ENCODE data around the gene ADAMTSL3.
A peak's percentile ranks its signal among the peaks of the same experiment; 100 is the strongest.

Gene ADAMTSL3

DNA sequence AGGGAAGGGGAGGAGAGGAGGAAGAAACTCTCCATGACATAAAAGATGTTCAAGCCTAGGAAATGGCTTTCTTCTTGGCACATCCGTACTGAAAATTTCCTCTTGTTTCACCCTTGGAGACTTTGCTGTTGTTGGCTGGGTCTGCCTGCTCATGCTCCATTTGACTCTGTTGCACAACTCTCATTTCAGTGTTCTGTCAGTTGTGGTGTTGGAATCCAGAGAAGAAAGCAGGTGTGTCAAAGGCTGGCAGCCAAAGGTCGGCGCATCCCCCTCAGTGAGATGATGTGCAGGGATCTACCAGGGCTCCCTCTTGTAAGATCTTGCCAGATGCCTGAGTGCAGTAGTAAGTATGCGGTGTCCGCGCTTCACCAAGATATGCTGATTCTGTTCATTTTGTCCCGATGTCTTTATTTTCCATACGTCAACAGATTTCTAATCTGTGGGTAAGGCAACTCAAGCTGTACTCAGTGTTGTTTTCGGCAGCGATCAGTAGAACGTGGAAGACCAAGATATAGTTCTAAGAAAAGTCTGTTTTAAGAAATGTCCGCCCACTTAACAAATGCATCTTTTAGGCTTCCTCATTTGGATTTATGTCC, 316.5 kb downstream of the ADAMTSL3 start:
- TF ChIP-seq, protein P1, sequence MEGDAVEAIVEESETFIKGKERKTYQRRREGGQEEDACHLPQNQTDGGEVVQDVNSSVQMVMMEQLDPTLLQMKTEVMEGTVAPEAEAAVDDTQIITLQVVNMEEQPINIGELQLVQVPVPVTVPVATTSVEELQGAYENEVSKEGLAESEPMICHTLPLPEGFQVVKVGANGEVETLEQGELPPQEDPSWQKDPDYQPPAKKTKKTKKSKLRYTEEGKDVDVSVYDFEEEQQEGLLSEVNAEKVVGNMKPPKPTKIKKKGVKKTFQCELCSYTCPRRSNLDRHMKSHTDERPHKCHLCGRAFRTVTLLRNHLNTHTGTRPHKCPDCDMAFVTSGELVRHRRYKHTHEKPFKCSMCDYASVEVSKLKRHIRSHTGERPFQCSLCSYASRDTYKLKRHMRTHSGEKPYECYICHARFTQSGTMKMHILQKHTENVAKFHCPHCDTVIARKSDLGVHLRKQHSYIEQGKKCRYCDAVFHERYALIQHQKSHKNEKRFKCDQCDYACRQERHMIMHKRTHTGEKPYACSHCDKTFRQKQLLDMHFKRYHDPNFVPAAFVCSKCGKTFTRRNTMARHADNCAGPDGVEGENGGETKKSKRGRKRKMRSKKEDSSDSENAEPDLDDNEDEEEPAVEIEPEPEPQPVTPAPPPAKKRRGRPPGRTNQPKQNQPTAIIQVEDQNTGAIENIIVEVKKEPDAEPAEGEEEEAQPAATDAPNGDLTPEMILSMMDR (IDR thresholded peaks at IDR 0.05; ENCODE audit: low read depth, low read length, missing control alignments), result no peak
- no peak for DNase-seq (ENCODE audit: extremely low read depth, low read depth)
- H3K4me3 ChIP-seq (replicated peaks; ENCODE audit: low read depth, low read length), result no peak overlapping the region

DNA sequence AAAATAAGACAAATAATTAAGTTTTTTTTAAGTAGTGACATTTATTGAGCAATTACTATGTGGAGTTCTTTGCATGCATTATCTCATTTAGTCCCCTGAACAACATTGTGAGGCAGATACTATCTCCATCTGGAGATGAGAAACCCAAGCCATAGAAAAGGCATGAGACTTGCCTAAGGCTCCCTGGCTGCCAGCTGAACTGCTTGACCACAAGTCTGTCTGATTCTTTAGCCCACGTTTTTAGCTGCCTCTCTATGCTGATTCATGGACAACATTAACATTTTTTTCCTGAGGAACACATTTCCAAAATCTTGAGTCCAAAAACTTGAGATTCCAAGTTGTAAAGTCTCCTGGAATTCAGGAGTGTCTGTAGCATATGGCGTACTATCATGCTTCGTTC, 318.1 kb downstream of the ADAMTSL3 start:
- DNase-seq (ENCODE audit: extremely low read depth, low read depth), result peak; percentile 2
- H3K4me3 ChIP-seq (replicated peaks; ENCODE audit: low read depth, low read length), result no peak overlapping the region
- TF ChIP-seq, protein P1 (IDR thresholded peaks at IDR 0.05; ENCODE audit: low read depth, low read length, missing control alignments), result no peak

DNA sequence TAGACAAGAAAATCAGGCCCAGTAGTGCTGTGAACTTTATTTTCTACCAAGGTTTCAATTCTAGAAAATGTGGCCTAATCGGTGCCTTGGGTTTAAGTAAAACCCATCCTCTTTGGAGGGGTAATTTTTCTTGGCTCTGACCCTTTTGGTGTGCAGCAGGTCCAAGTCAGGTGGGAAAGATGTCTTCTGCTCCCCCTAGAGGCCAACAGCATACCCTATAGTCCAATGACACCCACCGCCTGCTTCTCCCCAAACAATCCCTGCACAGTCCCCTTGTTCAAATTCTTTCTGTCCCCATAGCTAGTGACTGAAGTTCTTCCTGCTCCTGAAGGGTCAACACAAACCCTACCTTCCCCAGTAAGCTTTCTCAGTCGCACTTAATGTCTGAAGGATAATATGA, 319.9 kb downstream of the ADAMTSL3 start:
- H3K4me3 ChIP-seq (replicated peaks; ENCODE audit: low read depth, low read length), result no peak overlapping the region
- no peak for DNase-seq (ENCODE audit: extremely low read depth, low read depth)
- TF ChIP-seq, protein P1 (IDR thresholded peaks at IDR 0.05; ENCODE audit: low read depth, low read length, missing control alignments), result peak; percentile 26

DNA sequence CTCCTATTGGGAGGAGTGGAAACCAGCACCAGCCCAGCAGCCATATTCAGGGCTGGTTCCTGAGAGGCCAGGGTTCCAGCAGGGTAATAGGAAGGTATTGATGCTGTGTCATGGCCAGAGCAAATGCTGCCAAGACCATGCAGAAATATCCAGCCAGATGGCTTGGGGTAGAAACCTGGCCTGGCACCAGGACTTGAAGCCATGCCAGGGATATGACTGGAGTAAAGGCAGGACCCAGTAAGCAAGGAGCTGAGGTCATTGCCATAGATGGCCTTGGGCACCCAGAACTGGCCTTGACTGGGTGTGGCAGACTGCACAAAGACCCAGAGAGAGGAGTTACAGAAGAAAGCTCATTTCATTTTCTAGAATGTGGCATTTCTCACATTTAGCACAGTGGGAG, 324.1 kb downstream of the ADAMTSL3 start:
- TF ChIP-seq, protein P1 (IDR thresholded peaks at IDR 0.05; ENCODE audit: low read depth, low read length, missing control alignments), result no peak
- DNase-seq (ENCODE audit: extremely low read depth, low read depth), result no peak
- H3K4me3 ChIP-seq (replicated peaks; ENCODE audit: low read depth, low read length), result no peak overlapping the region

DNA sequence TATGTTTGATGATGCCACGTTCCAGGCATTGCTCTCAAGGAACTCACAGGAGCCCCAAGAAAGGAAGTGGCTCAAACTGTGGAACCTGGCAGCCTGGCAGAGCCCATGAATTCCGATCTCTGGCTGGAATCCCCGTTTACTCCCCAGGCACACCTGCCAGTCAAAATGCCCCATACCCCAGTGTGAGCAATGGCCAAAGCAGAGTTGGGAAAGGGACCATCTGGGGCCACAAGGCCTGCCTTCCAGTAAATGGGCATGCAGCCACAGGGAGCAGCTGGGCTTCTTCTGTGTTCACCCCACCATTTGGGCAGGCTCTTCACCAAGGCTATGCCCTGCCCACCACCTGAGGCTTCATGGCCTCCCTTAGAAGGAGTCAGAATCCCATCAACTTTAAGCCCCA, 324.7 kb downstream of the ADAMTSL3 start:
- DNase-seq (ENCODE audit: extremely low read depth, low read depth), result no peak
- H3K4me3 ChIP-seq (replicated peaks; ENCODE audit: low read depth, low read length), result no peak overlapping the region
- TF ChIP-seq, protein P1 (IDR thresholded peaks at IDR 0.05; ENCODE audit: low read depth, low read length, missing control alignments), result no peak

DNA sequence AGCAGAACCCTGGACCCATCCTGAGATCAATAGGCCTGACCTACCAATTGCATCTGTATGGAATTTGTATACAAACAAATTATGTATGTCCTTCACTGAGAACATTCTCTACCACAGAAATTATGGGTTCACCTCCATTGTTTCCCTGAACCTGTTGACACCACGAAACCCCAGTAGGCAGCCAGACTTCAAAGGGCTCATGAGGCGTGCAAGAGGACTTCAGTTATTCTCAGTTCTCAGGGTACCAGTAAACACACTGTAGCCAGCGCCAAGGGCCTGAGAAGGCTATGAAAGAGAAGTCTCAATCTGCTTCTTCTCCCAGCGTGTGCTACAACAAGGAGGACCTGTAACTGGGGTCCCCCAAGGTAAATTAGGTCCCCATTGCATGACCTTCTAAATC, 326.7 kb downstream of the ADAMTSL3 start:
- DNase-seq (ENCODE audit: extremely low read depth, low read depth), result no peak
- TF ChIP-seq, protein P1 (IDR thresholded peaks at IDR 0.05; ENCODE audit: low read depth, low read length, missing control alignments), result no peak
- no peak overlapping the region for H3K4me3 ChIP-seq (replicated peaks; ENCODE audit: low read depth, low read length)

DNA sequence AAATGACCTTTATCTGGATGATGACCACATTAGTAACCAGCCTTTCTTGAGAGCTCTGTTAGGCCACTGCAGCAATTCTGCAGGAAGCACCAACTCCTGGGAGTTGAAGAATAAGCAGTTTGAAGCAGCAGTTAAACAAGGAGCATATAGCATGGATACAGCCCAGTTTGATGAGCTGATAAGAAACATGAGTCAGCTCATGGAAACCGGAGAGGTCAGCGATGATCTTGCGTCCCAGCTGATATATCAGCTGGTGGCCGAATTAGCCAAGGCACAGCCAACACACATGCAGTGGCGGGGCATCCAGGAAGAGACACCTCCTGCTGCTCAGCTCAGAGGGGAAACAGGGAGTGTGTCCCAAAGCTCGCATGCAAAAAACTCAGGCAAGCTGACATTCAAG, 328.8 kb downstream of the ADAMTSL3 start:
- H3K4me3 ChIP-seq (replicated peaks; ENCODE audit: low read depth, low read length), result no peak overlapping the region
- TF ChIP-seq, protein P1 (IDR thresholded peaks at IDR 0.05; ENCODE audit: low read depth, low read length, missing control alignments), result no peak
- no peak for DNase-seq (ENCODE audit: extremely low read depth, low read depth)

Data from HFF-Myc (cell line).